HepG2 (cell line): ENCODE data around the gene ZSWIM8. TPM values are rescaled to one million over a fixed set of nuclear protein-coding genes. Genes with fewer than 3 reads are reported as not detected.

Experiments
- CREB1 ChIP-seq, 2 experiments: fragments of 450-650 bp in 1 of 2; IDR thresholded peaks; 2 replicates each; pipeline ENCODE4 v1.6.1; 2016 to 2017; ENCODE audit warnings: control low read depth in 1 of 2, mild to moderate bottlenecking in 1 of 2, missing compliant biosample characterization in 1 of 2, missing genetic modification characterization in 1 of 2
- DNMT3B ChIP-seq: conservative IDR thresholded peaks from 2 replicates; pipeline ENCODE4 v1.6.1; 2016; ENCODE audit warnings: missing biosample characterization, control low read depth
- FOXO1 ChIP-seq: sonication (generic); formaldehyde crosslinking; IDR thresholded peaks from 2 replicates; pipeline ENCODE4 v1.4.0; 2020; ENCODE audit warnings: missing genetic modification reagents
- GATAD1 ChIP-seq: IDR thresholded peaks from 2 replicates; pipeline ENCODE4 v1.6.1; 2016; ENCODE audit warnings: missing genetic modification reagents, missing compliant biosample characterization
- ISL2 ChIP-seq: sonication (generic); formaldehyde crosslinking; IDR thresholded peaks from 2 replicates; pipeline ENCODE4 v1.5.0; 2020; ENCODE audit warnings: missing genetic modification reagents
- KLF13 ChIP-seq: sonication (generic); formaldehyde crosslinking; IDR thresholded peaks from 2 replicates; pipeline ENCODE4 v1.4.0; 2020; ENCODE audit warnings: mild to moderate bottlenecking, missing genetic modification reagents
- NFKBIZ ChIP-seq: IDR thresholded peaks from 2 replicates; pipeline ENCODE4 v1.6.1; 2018; ENCODE audit warnings: missing genetic modification reagents, missing compliant biosample characterization
- NFYB ChIP-seq: sonication (generic); formaldehyde crosslinking; IDR thresholded peaks from 2 replicates; pipeline ENCODE4 v1.4.0; 2020; ENCODE audit warnings: missing genetic modification reagents
- NR2C2 ChIP-seq: sonication (generic); formaldehyde crosslinking; IDR thresholded peaks from 2 replicates; pipeline ENCODE4 v1.4.0; 2020; ENCODE audit warnings: missing genetic modification reagents, mild to moderate bottlenecking, moderate library complexity, borderline replicate concordance
- RAD51 ChIP-seq: fragments of 450-650 bp; IDR thresholded peaks from 2 replicates; pipeline ENCODE4 v1.6.1; 2016; ENCODE audit warnings: borderline replicate concordance
- RFXAP ChIP-seq: sonication (generic); formaldehyde crosslinking; IDR thresholded peaks from 2 replicates; pipeline ENCODE4 v1.4.0; 2020; ENCODE audit warnings: missing genetic modification reagents, borderline replicate concordance
- SALL2 ChIP-seq: sonication (generic); formaldehyde crosslinking; IDR thresholded peaks from 2 replicates; pipeline ENCODE4 v1.8.1; 2023; ENCODE audit warnings: mild to moderate bottlenecking, missing genetic modification reagents, inconsistent platforms
- U2AF1 ChIP-seq: fragments of 200-400 bp; formaldehyde crosslinking; optimal IDR thresholded peaks from 2 replicates; pipeline ENCODE3; 2017; ENCODE audit warnings: mild to moderate bottlenecking, low read depth, low read length
- ZC3H13 ChIP-seq: sonication (generic); formaldehyde crosslinking; IDR thresholded peaks from 2 replicates; pipeline ENCODE4 v1.8.1; 2023; ENCODE audit warnings: mild to moderate bottlenecking, missing genetic modification reagents, moderate library complexity
- ZFP36L2 ChIP-seq: sonication (generic); formaldehyde crosslinking; IDR thresholded peaks from 2 replicates; pipeline ENCODE4 v1.4.0; 2020; ENCODE audit warnings: missing genetic modification reagents
- ZMYM4 ChIP-seq: sonication (generic); formaldehyde crosslinking; IDR thresholded peaks from 2 replicates; pipeline ENCODE4 v1.8.1; 2023; ENCODE audit warnings: mild to moderate bottlenecking, missing genetic modification reagents
- ZNF12 ChIP-seq: sonication (generic); formaldehyde crosslinking; IDR thresholded peaks from 2 replicates; pipeline ENCODE4 v1.5.0; 2020; ENCODE audit warnings: missing genetic modification reagents
- ZNF207 ChIP-seq: fragments of 450-650 bp; IDR thresholded peaks from 2 replicates; pipeline ENCODE4 v1.6.1; 2016; ENCODE audit warnings: antibody characterized with exemption, borderline replicate concordance
- ZNF382 ChIP-seq: sonication (generic); formaldehyde crosslinking; IDR thresholded peaks from 2 replicates; pipeline ENCODE4 v1.5.0; 2020; ENCODE audit warnings: missing genetic modification reagents, mild to moderate bottlenecking, borderline replicate concordance
- ZNF749 ChIP-seq: sonication (generic); formaldehyde crosslinking; IDR thresholded peaks from 2 replicates; pipeline ENCODE4 v1.8.0; 2022; ENCODE audit warnings: mild to moderate bottlenecking, missing genetic modification reagents, moderate library complexity, borderline replicate concordance
- ZNF761 ChIP-seq: sonication (generic); formaldehyde crosslinking; conservative IDR thresholded peaks from 2 replicates; pipeline ENCODE4 v1.4.0; 2020; ENCODE audit warnings: mild to moderate bottlenecking, missing genetic modification reagents
- ZNF816 ChIP-seq: sonication (generic); formaldehyde crosslinking; IDR thresholded peaks from 2 replicates; pipeline ENCODE4 v1.8.0; 2022; ENCODE audit warnings: missing genetic modification reagents, mild to moderate bottlenecking, borderline replicate concordance
- ZSCAN12 ChIP-seq: sonication (generic); formaldehyde crosslinking; IDR thresholded peaks from 2 replicates; pipeline ENCODE4 v1.9.0; 2021; ENCODE audit warnings: mild to moderate bottlenecking, missing genetic modification reagents
- polyA plus RNA-seq, 8 experiments: library from polyadenylated mRNA; depleted of rRNA in 3 of 8; stranded (reverse) in 7 of 8; unstranded in 1 of 8; fragments of >200 nt; fragmentation: Illumina TruSeq in 4 of 8; extraction: Trizol in 4 of 8; gene quantifications; 2 replicates each; pipeline versions ENCODE4 v1.2.1 to v1.2.3, GENCODE V29; 2011 to 2016; ENCODE audit warnings: low read depth in 4 of 8, missing spikeins in 1 of 8, mixed read lengths in 1 of 8; ENCODE audit not compliant: insufficient read depth in 1 of 8
- total RNA-seq, 5 experiments: library from RNA; depleted of rRNA; stranded (reverse); fragments of >200 nt; fragmentation: Illumina TruSeq; extraction: Trizol; gene quantifications; 2 replicates each; pipeline ENCODE4 v1.2.3, GENCODE V29; 2016; ENCODE audit warnings: low read depth in 1 of 5
- TF ChIP-seq, protein P1 (sequence below): sonication (generic); formaldehyde crosslinking; IDR thresholded peaks from 2 replicates; pipeline ENCODE4 v1.4.0; 2020; ENCODE audit warnings: missing genetic modification reagents
- TF ChIP-seq, protein P2 (sequence below): sonication (generic); formaldehyde crosslinking; IDR thresholded peaks from 2 replicates; pipeline ENCODE4 v1.4.0; 2020; ENCODE audit warnings: mild to moderate bottlenecking, missing genetic modification reagents
- TF ChIP-seq, protein P3 (sequence below): sonication (generic); formaldehyde crosslinking; IDR thresholded peaks from 2 replicates; pipeline ENCODE4 v1.8.0; 2022; ENCODE audit warnings: low read depth, missing genetic modification reagents
- TF ChIP-seq, protein P4 (sequence below): sonication (generic); formaldehyde crosslinking; IDR thresholded peaks from 2 replicates; pipeline ENCODE4 v1.4.0; 2020; ENCODE audit warnings: missing genetic modification reagents; ENCODE audit errors: not compliant biosample characterization

The ZSWIM8 gene
- total and polyA plus RNA-seq, 2 of the 13 experiments (the other 11 are each of a cell fraction or from before 2014, with no cell fraction given), result 39.9 to 98.2 TPM

DNA sequence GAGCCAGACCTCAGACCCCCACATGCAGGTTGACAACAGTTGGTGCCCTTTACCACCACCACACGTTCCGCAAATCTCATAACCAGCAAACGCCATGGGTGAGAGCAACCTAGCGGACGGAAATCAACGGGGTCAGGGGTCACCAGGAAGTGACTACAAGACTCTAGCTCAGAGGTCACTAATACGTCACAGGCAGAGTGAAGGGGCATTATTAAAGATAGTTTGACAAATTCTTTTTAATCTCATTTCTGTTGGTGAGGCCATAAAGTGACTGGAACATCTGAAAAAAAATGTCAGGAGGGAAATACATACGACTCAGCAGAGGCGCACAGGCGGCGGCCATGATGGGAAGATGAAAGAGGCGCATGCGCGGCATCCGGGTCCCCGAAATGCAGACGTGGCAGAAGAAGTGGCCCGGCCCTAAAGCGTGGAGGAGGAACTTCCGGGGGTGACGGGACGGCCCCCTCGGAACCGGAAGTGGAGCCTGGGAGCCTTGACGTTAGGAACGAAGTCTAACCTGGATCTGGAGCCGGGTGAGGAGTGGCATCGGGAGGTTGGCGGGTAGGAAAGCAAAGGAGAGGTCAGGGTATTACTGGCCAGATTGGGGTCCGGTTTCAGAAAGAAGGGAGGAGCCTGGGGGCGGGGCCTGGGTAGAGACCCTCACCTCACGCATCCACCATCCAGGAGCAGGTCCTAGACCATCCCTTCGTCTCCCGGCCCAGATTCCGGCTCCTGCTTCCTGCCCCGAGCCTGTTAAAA, 41.3 kb upstream of the ZSWIM8 start, which contains the start of gene SEC24C (continued):
- TF ChIP-seq, protein P1, sequence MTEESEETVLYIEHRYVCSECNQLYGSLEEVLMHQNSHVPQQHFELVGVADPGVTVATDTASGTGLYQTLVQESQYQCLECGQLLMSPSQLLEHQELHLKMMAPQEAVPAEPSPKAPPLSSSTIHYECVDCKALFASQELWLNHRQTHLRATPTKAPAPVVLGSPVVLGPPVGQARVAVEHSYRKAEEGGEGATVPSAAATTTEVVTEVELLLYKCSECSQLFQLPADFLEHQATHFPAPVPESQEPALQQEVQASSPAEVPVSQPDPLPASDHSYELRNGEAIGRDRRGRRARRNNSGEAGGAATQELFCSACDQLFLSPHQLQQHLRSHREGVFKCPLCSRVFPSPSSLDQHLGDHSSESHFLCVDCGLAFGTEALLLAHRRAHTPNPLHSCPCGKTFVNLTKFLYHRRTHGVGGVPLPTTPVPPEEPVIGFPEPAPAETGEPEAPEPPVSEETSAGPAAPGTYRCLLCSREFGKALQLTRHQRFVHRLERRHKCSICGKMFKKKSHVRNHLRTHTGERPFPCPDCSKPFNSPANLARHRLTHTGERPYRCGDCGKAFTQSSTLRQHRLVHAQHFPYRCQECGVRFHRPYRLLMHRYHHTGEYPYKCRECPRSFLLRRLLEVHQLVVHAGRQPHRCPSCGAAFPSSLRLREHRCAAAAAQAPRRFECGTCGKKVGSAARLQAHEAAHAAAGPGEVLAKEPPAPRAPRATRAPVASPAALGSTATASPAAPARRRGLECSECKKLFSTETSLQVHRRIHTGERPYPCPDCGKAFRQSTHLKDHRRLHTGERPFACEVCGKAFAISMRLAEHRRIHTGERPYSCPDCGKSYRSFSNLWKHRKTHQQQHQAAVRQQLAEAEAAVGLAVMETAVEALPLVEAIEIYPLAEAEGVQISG, result peak; percentile 91
- TF ChIP-seq U2AF1 (no peak), ZMYM4 (CRISPR knock-in tag) (peak; percentile 79), GATAD1 (CRISPR knock-in tag) (peak; percentile 91), ISL2 (no peak), ZNF816 (CRISPR knock-in tag) (peak; percentile 84; the same call in 1 of the 2 replicates), CREB1 (IDR thresholded peaks at IDR 0.05) (peak; percentile 94), CREB1 (CRISPR knock-in tag; IDR thresholded peaks at IDR 0.05) (peak; percentile 96), RFXAP (CRISPR knock-in tag) (no peak), NR2C2 (CRISPR knock-in tag) (peak; percentile 99), ZNF207 (no peak), ZFP36L2 (no peak), ZNF12 (CRISPR knock-in tag) (no peak; the same call in 1 of the 2 replicates), ZNF761 (CRISPR knock-in tag) (0 out of 2 replicates have a peak, but pooled peaks have one; percentile 47), ZSCAN12 (CRISPR knock-in tag) (no peak), SALL2 (CRISPR knock-in tag) (no peak), NFYB (peak; percentile 80), KLF13 (no peak), ZNF382 (CRISPR knock-in tag) (no peak), FOXO1 (CRISPR knock-in tag) (no peak), NFKBIZ (CRISPR knock-in tag) (no peak; the same call in 1 of the 2 replicates), RAD51 (no peak), DNMT3B (CRISPR knock-in tag) (peak; percentile 53; the same call in 1 of the 2 replicates), ZC3H13 (CRISPR knock-in tag) (no peak), ZNF749 (CRISPR knock-in tag) (no peak)
- TF ChIP-seq, protein P2, sequence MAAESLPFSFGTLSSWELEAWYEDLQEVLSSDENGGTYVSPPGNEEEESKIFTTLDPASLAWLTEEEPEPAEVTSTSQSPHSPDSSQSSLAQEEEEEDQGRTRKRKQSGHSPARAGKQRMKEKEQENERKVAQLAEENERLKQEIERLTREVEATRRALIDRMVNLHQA (CRISPR knock-in tag), result no peak
- TF ChIP-seq, protein P3, sequence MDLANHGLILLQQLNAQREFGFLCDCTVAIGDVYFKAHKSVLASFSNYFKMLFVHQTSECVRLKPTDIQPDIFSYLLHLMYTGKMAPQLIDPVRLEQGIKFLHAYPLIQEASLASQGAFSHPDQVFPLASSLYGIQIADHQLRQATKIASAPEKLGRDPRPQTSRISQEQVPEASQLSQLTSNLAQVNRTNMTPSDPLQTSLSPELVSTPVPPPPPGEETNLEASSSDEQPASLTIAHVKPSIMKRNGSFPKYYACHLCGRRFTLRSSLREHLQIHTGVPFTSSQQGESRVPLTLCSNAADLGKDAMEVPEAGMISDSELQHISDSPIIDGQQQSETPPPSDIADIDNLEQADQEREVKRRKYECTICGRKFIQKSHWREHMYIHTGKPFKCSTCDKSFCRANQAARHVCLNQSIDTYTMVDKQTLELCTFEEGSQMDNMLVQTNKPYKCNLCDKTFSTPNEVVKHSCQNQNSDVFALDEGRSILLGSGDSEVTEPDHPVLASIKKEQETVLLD, result no peak
- TF ChIP-seq, protein P4, sequence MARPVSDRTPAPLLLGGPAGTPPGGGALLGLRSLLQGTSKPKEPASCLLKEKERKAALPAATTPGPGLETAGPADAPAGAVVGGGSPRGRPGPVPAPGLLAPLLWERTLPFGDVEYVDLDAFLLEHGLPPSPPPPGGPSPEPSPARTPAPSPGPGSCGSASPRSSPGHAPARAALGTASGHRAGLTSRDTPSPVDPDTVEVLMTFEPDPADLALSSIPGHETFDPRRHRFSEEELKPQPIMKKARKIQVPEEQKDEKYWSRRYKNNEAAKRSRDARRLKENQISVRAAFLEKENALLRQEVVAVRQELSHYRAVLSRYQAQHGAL (CRISPR knock-in tag), result no peak
